ENCODE data around the gene KDM2A. TPM values are rescaled to one million over a fixed set of nuclear protein-coding genes. Genes with fewer than 3 reads are reported as not detected.

Gene KDM2A
- total and polyA plus RNA-seq, 2 experiments from 2014 or later, result 25.0 to 54.1 TPM

- Mint-ChIP-seq H3K4me3 (no peak overlapping the region), H3K4me1 (peaks cover 3% of the 10 kb centered on the region; the same call in 1 of the 3 replicates), H3K27ac (no peak overlapping the region), H3K9me3 (no peaks in the 10 kb centered on the region), H3K36me3 (ENCODE audit: low read depth) (no peaks in the 10 kb centered on the region), H3K27me3 (ENCODE audit: insufficient read depth, low read depth, poor library complexity) (peaks cover 11% of the 10 kb centered on the region)
- no peak overlapping the region for H3K4me2 ChIP-seq
- no peak for ATAC-seq
- TF ChIP-seq CREB1 (CRISPR knock-in tag; IDR thresholded peaks at IDR 0.05; ENCODE audit: low read depth) (no peak), ZNF331 (CRISPR knock-in tag; IDR thresholded peaks at IDR 0.05; ENCODE audit: low read depth) (no peak), EZH2phosphoT487 (IDR thresholded peaks at IDR 0.05; ENCODE audit: unreplicated experiment) (no peak), NANOG (IDR thresholded peaks at IDR 0.05; ENCODE audit: borderline replicate concordance) (no peak), ZNF462 (CRISPR knock-in tag; IDR thresholded peaks at IDR 0.05) (no peak), JUNB (IDR thresholded peaks at IDR 0.05; ENCODE audit: unreplicated experiment) (no peak), ZNF114 (CRISPR knock-in tag; IDR thresholded peaks at IDR 0.05) (no peak), REST (IDR thresholded peaks at IDR 0.05; ENCODE audit: unreplicated experiment) (no peak), EZH2 (IDR thresholded peaks at IDR 0.05; ENCODE audit: low read depth, unreplicated experiment) (no peak), STAT1 (IDR thresholded peaks at IDR 0.05; ENCODE audit: unreplicated experiment) (no peak), POLR2AphosphoS5 (IDR thresholded peaks at IDR 0.05; ENCODE audit: low read depth) (no peak)
- TF ChIP-seq, protein P1, sequence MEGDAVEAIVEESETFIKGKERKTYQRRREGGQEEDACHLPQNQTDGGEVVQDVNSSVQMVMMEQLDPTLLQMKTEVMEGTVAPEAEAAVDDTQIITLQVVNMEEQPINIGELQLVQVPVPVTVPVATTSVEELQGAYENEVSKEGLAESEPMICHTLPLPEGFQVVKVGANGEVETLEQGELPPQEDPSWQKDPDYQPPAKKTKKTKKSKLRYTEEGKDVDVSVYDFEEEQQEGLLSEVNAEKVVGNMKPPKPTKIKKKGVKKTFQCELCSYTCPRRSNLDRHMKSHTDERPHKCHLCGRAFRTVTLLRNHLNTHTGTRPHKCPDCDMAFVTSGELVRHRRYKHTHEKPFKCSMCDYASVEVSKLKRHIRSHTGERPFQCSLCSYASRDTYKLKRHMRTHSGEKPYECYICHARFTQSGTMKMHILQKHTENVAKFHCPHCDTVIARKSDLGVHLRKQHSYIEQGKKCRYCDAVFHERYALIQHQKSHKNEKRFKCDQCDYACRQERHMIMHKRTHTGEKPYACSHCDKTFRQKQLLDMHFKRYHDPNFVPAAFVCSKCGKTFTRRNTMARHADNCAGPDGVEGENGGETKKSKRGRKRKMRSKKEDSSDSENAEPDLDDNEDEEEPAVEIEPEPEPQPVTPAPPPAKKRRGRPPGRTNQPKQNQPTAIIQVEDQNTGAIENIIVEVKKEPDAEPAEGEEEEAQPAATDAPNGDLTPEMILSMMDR (conservative IDR thresholded peaks at IDR 0.05; ENCODE audit: low read depth in 2 of 2), result no peak
- TF ChIP-seq, protein P2, sequence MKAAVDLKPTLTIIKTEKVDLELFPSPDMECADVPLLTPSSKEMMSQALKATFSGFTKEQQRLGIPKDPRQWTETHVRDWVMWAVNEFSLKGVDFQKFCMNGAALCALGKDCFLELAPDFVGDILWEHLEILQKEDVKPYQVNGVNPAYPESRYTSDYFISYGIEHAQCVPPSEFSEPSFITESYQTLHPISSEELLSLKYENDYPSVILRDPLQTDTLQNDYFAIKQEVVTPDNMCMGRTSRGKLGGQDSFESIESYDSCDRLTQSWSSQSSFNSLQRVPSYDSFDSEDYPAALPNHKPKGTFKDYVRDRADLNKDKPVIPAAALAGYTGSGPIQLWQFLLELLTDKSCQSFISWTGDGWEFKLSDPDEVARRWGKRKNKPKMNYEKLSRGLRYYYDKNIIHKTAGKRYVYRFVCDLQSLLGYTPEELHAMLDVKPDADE (IDR thresholded peaks at IDR 0.05), result no peak
- no peak overlapping the region for H3K27ac ChIP-seq (ENCODE audit: low read depth)
- no peaks in the 10 kb centered on the region for H3K9me2 ChIP-seq (ENCODE audit: insufficient read depth)
- no peaks in the 10 kb centered on the region for H3K79me2 ChIP-seq (replicated peaks; ENCODE audit: insufficient read depth)
- no peaks in the 10 kb centered on the region for H3K27me3 ChIP-seq (ENCODE audit: insufficient read depth)
- H3F3A ChIP-seq (replicated peaks; ENCODE audit: low read depth), result peaks cover 4% of the 10 kb centered on the region; the same call in 1 of the 2 replicates
- H3K4me1 ChIP-seq (ENCODE audit: insufficient read depth), result peaks cover 9% of the 10 kb centered on the region; the same call in 1 of the 2 replicates
- H3K4me3 ChIP-seq, result no peak overlapping the region
- H3K36me3 ChIP-seq (ENCODE audit: insufficient read depth), result no peaks in the 10 kb centered on the region
- no peaks in the 10 kb centered on the region for H4K20me1 ChIP-seq (replicated peaks; ENCODE audit: insufficient read depth)
- no peak for DNase-seq (ENCODE audit: low spot score)
- no peak overlapping the region for H2AFZ ChIP-seq
Measured at GRCh38 chr11:67306769-67307544, 187.9 kb downstream of the KDM2A start.

Measured in GM23338 (cell line).